GM12878 (cell line): ENCODE measurements around the gene RACK1. TPM values are rescaled to one million over a fixed set of nuclear protein-coding genes. Genes with fewer than 3 reads are reported as not detected.

Experiments used
- ATF7 ChIP-seq: fragments of 450-650 bp; IDR thresholded peaks from 2 replicates; pipeline ENCODE4 v1.6.1; 2016; ENCODE audit warnings: low read depth, mild to moderate bottlenecking
- DPF2 ChIP-seq: fragments of 450-650 bp; IDR thresholded peaks from 2 replicates; pipeline ENCODE4 v1.6.1; 2017; ENCODE audit warnings: mild to moderate bottlenecking
- E2F8 ChIP-seq: fragments of 450-650 bp; IDR thresholded peaks from 2 replicates; pipeline ENCODE4 v1.6.1; 2018; ENCODE audit warnings: mild to moderate bottlenecking, low read depth, moderate library complexity; ENCODE audit not compliant: partially characterized antibody
- NFXL1 ChIP-seq: fragments of 450-650 bp; IDR thresholded peaks from 2 replicates; pipeline ENCODE4 v1.6.1; 2017; ENCODE audit warnings: antibody characterized with exemption, mild to moderate bottlenecking, borderline replicate concordance
- RELA ChIP-seq: fragments of 450-650 bp; IDR thresholded peaks from 2 replicates; pipeline ENCODE4 v1.8.0; 2014; ENCODE audit warnings: borderline replicate concordance; ENCODE audit not compliant: partially characterized antibody
- REST ChIP-seq: IDR thresholded peaks from 2 replicates; pipeline ENCODE4 v1.6.1; 2012; ENCODE audit warnings: mild to moderate bottlenecking, low read depth, low read length
- RUNX3 ChIP-seq: IDR thresholded peaks from 2 replicates; pipeline ENCODE4 v1.6.1; 2012; ENCODE audit warnings: low read length, inconsistent platforms
- SREBF1 ChIP-seq: IDR thresholded peaks from 2 replicates; pipeline ENCODE4 v1.6.1; 2012; ENCODE audit warnings: mild to moderate bottlenecking, low read length
- SUPT20H ChIP-seq: IDR thresholded peaks from 2 replicates; pipeline ENCODE4 v1.6.1; 2011; ENCODE audit warnings: low read depth, mild to moderate bottlenecking, low read length, moderate library complexity, borderline replicate concordance; ENCODE audit not compliant: control insufficient read depth
- TBL1XR1 ChIP-seq: IDR thresholded peaks from 2 replicates; pipeline ENCODE4 v1.6.1; 2012; ENCODE audit warnings: low read depth, low read length, improper control_type of control experiment
- YY1 ChIP-seq: IDR thresholded peaks from 2 replicates; pipeline ENCODE4 v1.6.1; 2011; ENCODE audit warnings: low read depth, mild to moderate bottlenecking, low read length
- ZBTB4 ChIP-seq: fragments of 450-650 bp; formaldehyde crosslinking; IDR thresholded peaks from 2 replicates; pipeline ENCODE4 v1.4.0; 2022; ENCODE audit warnings: mild to moderate bottlenecking, moderate library complexity
- ZNF687 ChIP-seq: fragments of 450-650 bp; IDR thresholded peaks from 2 replicates; pipeline ENCODE4 v1.6.1; 2017; ENCODE audit warnings: mild to moderate bottlenecking, moderate library complexity
- polyA plus RNA-seq, 11 experiments: library from polyadenylated mRNA; depleted of rRNA in 4 of 11; unstranded in 6 of 11; stranded (reverse) in 5 of 11; fragments of >200 nt; fragmentation: Nextera tagmentation in 4 of 11; fragmentation: Illumina TruSeq in 1 of 11; extraction: Ambion mirVana in 4 of 11; extraction: Trizol in 1 of 11; gene quantifications; 1 replicate in 1 of 11; 2 replicates in 10 of 11; pipeline versions ENCODE4 v1.2.1 to v1.2.3, GENCODE V29; 2011 to 2016; ENCODE audit warnings: inconsistent platforms in 2 of 11, missing spikeins in 2 of 11, low read depth in 1 of 11
- total RNA-seq, 4 experiments: library from RNA; depleted of rRNA in 3 of 4; stranded (reverse); fragments of >200 nt in 3 of 4; fragmentation: Illumina TruSeq in 1 of 4; extraction: Trizol in 1 of 4; gene quantifications; 2 replicates each; pipeline versions ENCODE4 v1.2.1 to v1.2.3, GENCODE V29; 2013 to 2021

Gene RACK1
- total and polyA plus RNA-seq, 10 of the 15 experiments (the other 5 are each of a cell fraction or from before 2014, with no cell fraction given): 1,365 to 6,584 (median 4,167) TPM

GRCh38 chr5:181223058-181223728 lies 20.5 kb downstream of the RACK1 start, which contains the start of gene TRIM41 (continued):
- TF ChIP-seq ZNF687 (no peak; the same call in none of the 2 replicates), E2F8 (peak; percentile 93), DPF2 (peak; percentile 71), RELA (peak; percentile 82), NFXL1 (no peak), SUPT20H (no peak), RUNX3 (no peak), SREBF1 (0 out of 2 replicates have a peak, but pooled peaks have one; percentile 7), YY1 (peak; percentile 88), ZBTB4 (CRISPR knock-in tag) (no peak), TBL1XR1 (peak; percentile 34; the same call in 1 of the 2 replicates), ATF7 (peak; percentile 90), REST (no peak)
